ENCODE data around the gene ZNF689. TPM values are rescaled to one million over a fixed set of nuclear protein-coding genes. Genes with fewer than 3 reads are reported as not detected.

Gene ZNF689
- total and polyA plus RNA-seq, 2 of the 4 experiments (the other 2 are of a cell fraction) = 2.7 to 2.9 TPM

GRCh38 chr16:30567991-30568638 lies 42.1 kb downstream of the ZNF689 start:
- POLR2A ChIA-PET (ENCODE audit: unreplicated experiment) = interaction anchor here (0.5 kb wide), 1 partner anchor 200 kb away, joined by 3 read pairs; no protein-coding TSS in a partner anchor
- Histone ChIP-seq H3K4me3 (ENCODE audit: insufficient read depth, low read depth, low read length) (no peak overlapping the region), H3K14ac (replicated peaks; ENCODE audit: low read depth, low read length) (no peak overlapping the region), H3K27ac (ENCODE audit: insufficient read depth, low read length) (peak overlapping the region; percentile 21; the same call in 1 of the 2 replicates), H3K79me1 (ENCODE audit: low read depth in 1 of 2, low read length in 2 of 2) (peaks cover 5 to 15% of the 10 kb centered on the region in 2 experiments; a peak in 3 of 4 replicates), H2AK5ac (ENCODE audit: low read depth, low read length) (no peak overlapping the region), H2AK9ac (replicated peaks; ENCODE audit: low read depth, low read length, poor library complexity) (no peak overlapping the region), H3K4ac (ENCODE audit: low read depth, low read length) (no peak overlapping the region), H2BK20ac (ENCODE audit: low read depth, low read length) (no peak overlapping the region), H4K8ac (ENCODE audit: low read depth in 2 of 2, low read length in 2 of 2) (peak overlapping the region in 1 of 2 experiments; percentile 9; a peak in 1 of 4 replicates), H3K27me3 (ENCODE audit: control insufficient read depth, insufficient read depth, low read length) (peaks cover 6% of the 10 kb centered on the region; the same call in 1 of the 2 replicates), H4K91ac (ENCODE audit: insufficient read depth, low read depth, low read length) (no peak overlapping the region), H2BK5ac (ENCODE audit: low read depth, low read length, poor library complexity, severe bottlenecking) (no peak overlapping the region), H2BK120ac (ENCODE audit: low read depth, low read length) (no peak overlapping the region; the same call in 1 of the 2 replicates), H3K9me3 (ENCODE audit: control insufficient read depth, insufficient read depth, low read length) (no peaks in the 10 kb centered on the region), H3K56ac (ENCODE audit: extremely low read depth, insufficient read depth, low read length) (no peak overlapping the region), H3K4me1 (ENCODE audit: control insufficient read depth, insufficient read depth, low read length) (peaks cover 9% of the 10 kb centered on the region), H3K9ac (ENCODE audit: low read depth, low read length) (no peak overlapping the region), H3K4me2 (ENCODE audit: low read depth, low read length) (peak overlapping the region; percentile 4; the same call in 1 of the 2 replicates), H4K20me1 (ENCODE audit: insufficient read depth, low read length) (no peaks in the 10 kb centered on the region), H2BK15ac (ENCODE audit: low read depth, low read length) (no peak overlapping the region), H3K23ac (ENCODE audit: low read depth, low read length) (peak overlapping the region; percentile 8; the same call in 1 of the 2 replicates), H3K18ac (ENCODE audit: low read depth, low read length) (no peak overlapping the region), H2AFZ (replicated peaks; ENCODE audit: low read length, poor library complexity) (no peak overlapping the region), H3K9me1 (ENCODE audit: insufficient read depth, low read length) (no peaks in the 10 kb centered on the region), H4K5ac (ENCODE audit: low read depth, low read length) (no peak overlapping the region), H3K36me3 (ENCODE audit: control insufficient read depth, insufficient read depth, low read length) (no peaks in the 10 kb centered on the region)
- dilution Hi-C loops (cut with HindIII; ENCODE audit: low sequenced_read_pairs, unreplicated experiment) (no loop called here), in situ Hi-C loops (cut with MboI; ENCODE audit: low sequenced_read_pairs) (no loop called here), intact Hi-C loops (cut with micrococcal nuclease) (loop anchor here (1.0 kb wide), 1 partner anchor 26 kb away; no protein-coding TSS in a partner anchor)
- ATAC-seq (ENCODE audit: low read depth) (peak; percentile 4; the same call in 1 of the 2 replicates), DNase-seq (peak; percentile 74)
- BruUV-seq (replicated peaks) = no TSS peak
- TF ChIP-seq MAFK (IDR thresholded peaks at IDR 0.05; ENCODE audit: low read depth, low read length) = no peak
- no peak for TF ChIP-seq NFE2L2 (IDR thresholded peaks at IDR 0.05; ENCODE audit: low read depth, low read length)
- TF ChIP-seq CEBPB (IDR thresholded peaks at IDR 0.05; ENCODE audit: low read depth, low read length) = peak; percentile 93
- 10% methylated on average over 2 of the region's 6 CpGs; no CpG with 5 or more reads in 1 of the 2 experiments for WGBS, 2 experiments (ENCODE audit: extremely low coverage in 2 of 2, insufficient read length in 1 of 2)
- CTCF ChIA-PET = interaction anchor here (0.6 kb wide), 1 partner anchor 29 kb away, joined by 6 read pairs; no protein-coding TSS in a partner anchor

Data from IMR-90 (cell line).